HT1080 (cell line): ENCODE results near the gene ELMO1. TPM values are rescaled to one million over a fixed set of nuclear protein-coding genes. Genes with fewer than 3 reads are reported as not detected.

Source experiments
- DNase-seq: peaks from one replicate; pipeline ENCODE4 v3.0.0-alpha.2; 2015; ENCODE audit warnings: low read depth
- small RNA-seq: library from RNA; depleted of rRNA; stranded (forward); fragments of <200 nt; gene quantifications from one replicate; pipeline ENCODE3, GENCODE V24; 2014
- total RNA-seq: library from RNA; depleted of rRNA; stranded (reverse); fragments of >200 nt; shearing (Covaris generic); gene quantifications from 2 replicates; pipeline ENCODE4 v1.2.3, GENCODE V29; 2014; rRNA removed

ELMO1 gene
- total RNA-seq, 1 experiment from 2014 or later, result 12.3 TPM

DNA sequence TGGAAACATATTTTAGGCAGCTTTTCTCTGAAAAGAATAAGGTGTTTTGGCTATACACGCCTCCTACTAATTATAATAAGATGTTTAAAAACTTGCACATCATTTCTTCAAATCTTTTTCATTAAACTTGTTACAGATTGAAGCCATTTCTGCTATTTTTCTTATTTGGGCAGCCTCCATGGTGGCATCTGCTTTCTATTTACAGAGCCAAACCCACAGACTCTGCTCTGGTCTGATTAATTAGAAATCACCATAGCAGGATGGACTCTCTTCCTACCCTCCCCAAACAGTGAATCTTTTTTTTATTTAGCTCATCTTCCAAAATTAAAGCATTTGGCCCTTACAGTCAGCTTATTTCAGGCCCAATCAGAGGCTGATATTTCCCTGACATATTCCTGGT is 638.6 kb downstream of the ELMO1 start:
- DNase-seq, result no peak

DNA sequence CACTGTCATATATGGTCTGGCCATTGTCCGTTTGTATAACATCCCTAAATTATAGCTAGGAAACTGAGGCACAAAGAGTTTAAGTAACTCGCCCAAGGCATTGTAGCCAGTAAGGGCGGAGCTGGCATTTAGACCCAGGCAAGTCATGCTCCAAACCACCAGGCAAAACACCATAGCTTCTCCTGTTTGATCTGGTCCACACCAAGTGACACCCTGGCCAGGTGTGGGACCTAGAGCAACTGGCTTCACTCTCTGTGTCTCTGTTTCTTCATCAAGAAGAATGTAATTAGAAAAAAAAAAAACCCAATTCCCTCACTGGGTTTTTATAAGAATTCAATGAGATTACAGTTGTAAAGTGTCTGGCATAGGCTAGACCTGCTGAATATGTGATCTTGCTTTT is 639.2 kb downstream of the ELMO1 start:
- no peak for DNase-seq

DNA sequence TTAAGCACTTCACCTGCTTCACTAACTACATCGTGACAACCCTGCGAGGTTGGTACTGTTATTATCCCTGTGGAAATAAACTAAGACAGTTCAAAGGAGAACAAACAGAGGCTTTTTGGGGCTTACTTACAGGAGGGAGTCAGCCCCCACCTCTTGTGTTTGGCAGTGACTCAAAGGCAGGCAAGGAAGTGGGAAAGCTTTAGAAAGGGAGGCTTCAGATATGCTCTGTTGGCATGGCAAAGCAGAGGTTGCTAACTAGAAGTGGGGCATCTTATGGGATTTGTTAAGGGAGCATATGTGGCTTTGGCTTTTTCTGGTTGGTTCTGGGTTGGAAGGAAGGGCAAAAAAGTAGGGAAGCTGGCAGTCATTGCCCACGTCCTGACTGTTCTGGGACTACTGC is 639.6 kb downstream of the ELMO1 start:
- no peak for DNase-seq

DNA sequence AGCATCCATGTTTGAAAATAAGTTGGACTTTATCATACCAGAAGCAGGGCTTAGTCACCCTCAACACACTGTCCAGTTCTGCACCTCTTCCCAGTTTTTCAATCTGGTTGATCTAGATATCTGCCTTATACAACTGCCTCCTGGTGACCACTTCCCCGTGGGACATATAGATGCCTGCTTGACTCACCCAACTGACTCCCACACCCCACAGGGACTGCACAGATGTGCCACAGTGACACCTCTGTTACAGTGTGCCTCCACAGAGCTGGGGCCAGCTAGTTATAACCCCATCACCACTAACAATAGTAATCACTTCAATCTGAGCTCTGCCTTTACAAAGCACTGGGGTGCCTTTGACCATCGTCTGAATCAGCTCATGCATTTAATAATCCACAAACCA is 641.8 kb downstream of the ELMO1 start:
- DNase-seq, result no peak

Small RNA genes within 50 kb of the gene (small RNA-seq; reads per million reads assigned to genes)
- gene MIR1200, result not detected
- gene RF00019, result not detected
- not detected for gene RF00432
- gene RNU6-565P, result not detected

Other genes with a start within 250 kb of the ELMO1 start
- not detected in 2 replicates for gene GPR141, start 234.9 kb upstream of the ELMO1 start, total RNA-seq